Cardiac muscle cell (in vitro differentiated cells and primary cell): ENCODE data around the gene CALN1. TPM values are rescaled to one million over a fixed set of nuclear protein-coding genes. Genes with fewer than 3 reads are reported as not detected.

Experiments
- DNase-seq, 2 donors: peaks; one replicate each; pipeline versions ENCODE4 v3.0.0 to v3.0.0-alpha.2; 2010 to 2017; ENCODE audit warnings: low read depth in 1 of 2, low spot score in 1 of 2
- H3K27ac ChIP-seq: fragments of 200-600 bp; sonication (generic); 2 replicates; pipeline ENCODE4 v1.5.1; 2016
- H3K27me3 ChIP-seq: fragments of 200-600 bp; sonication (generic); 2 replicates; pipeline ENCODE4 v1.6.0; 2016; ENCODE audit warnings: control low read depth
- H3K36me3 ChIP-seq: fragments of 200-600 bp; sonication (generic); 2 replicates; pipeline ENCODE4 v1.5.1; 2016; ENCODE audit warnings: control low read depth
- H3K4me1 ChIP-seq: fragments of 200-600 bp; sonication (generic); 2 replicates; pipeline ENCODE4 v1.8.1; 2017; ENCODE audit warnings: low read depth, mild to moderate bottlenecking, mixed run types
- H3K4me3 ChIP-seq: fragments of 200-600 bp; sonication (generic); 2 replicates; pipeline ENCODE4 v1.5.1; 2016; ENCODE audit warnings: mild to moderate bottlenecking
- H3K9me3 ChIP-seq: fragments of 200-600 bp; sonication (generic); 2 replicates; pipeline ENCODE4 v1.5.1; 2017; ENCODE audit warnings: low read depth, mild to moderate bottlenecking, control low read depth
- polyA plus RNA-seq: library from polyadenylated mRNA; unstranded; fragments of >200 nt; fragmentation: Nextera tagmentation; extraction: Ambion mirVana; gene quantifications from 2 replicates; pipeline ENCODE4 v1.2.1, GENCODE V29; 2016
- total RNA-seq: library from RNA; depleted of rRNA; stranded (reverse); fragments of >200 nt; gene quantifications from 2 replicates; pipeline ENCODE4 v1.2.3, GENCODE V29; 2016
- TF ChIP-seq, protein P1 (sequence below): IDR thresholded peaks from 2 replicates; pipeline ENCODE4 v1.5.1; 2012; ENCODE audit warnings: low read depth, mild to moderate bottlenecking, low read length

Gene CALN1
- total and polyA plus RNA-seq, 2 experiments from 2014 or later: 0.03 to 0.18 TPM

DNA sequence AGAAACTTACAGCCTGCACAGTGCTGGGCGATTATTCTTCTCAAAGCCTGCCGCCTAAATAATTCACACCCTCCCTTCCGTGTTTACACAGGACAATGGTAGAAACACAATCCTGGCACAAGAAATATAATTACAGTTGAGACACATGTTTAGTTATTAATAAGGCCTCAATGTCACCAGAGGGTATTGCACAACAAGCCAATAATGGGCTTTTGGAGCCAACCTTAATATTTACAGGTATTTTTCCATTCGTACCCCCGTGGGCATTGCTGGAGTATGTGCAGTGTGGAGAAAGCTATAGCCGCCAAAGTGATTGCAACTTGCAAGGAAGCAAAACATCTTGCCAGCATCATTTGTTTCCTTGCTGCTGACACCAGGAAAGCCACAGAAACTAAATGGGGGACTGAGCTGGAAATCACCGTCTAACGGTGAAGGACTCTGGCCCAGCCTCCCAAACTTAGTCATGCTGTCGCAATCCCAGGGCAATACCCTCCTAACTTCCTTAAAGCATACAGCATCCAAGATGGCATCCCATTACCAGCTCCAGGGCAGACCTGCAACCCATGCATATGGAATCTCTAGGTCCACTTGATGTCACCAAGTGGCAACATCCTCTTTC, 8.6 kb downstream of the CALN1 start:
- DNase-seq: no peak
- H3K36me3 ChIP-seq: no peaks in the 10 kb centered on the region
- H3K4me1 ChIP-seq: no peaks in the 10 kb centered on the region
- TF ChIP-seq, protein P1, sequence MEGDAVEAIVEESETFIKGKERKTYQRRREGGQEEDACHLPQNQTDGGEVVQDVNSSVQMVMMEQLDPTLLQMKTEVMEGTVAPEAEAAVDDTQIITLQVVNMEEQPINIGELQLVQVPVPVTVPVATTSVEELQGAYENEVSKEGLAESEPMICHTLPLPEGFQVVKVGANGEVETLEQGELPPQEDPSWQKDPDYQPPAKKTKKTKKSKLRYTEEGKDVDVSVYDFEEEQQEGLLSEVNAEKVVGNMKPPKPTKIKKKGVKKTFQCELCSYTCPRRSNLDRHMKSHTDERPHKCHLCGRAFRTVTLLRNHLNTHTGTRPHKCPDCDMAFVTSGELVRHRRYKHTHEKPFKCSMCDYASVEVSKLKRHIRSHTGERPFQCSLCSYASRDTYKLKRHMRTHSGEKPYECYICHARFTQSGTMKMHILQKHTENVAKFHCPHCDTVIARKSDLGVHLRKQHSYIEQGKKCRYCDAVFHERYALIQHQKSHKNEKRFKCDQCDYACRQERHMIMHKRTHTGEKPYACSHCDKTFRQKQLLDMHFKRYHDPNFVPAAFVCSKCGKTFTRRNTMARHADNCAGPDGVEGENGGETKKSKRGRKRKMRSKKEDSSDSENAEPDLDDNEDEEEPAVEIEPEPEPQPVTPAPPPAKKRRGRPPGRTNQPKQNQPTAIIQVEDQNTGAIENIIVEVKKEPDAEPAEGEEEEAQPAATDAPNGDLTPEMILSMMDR: no peak
- no peaks in the 10 kb centered on the region for H3K27me3 ChIP-seq
- H3K4me3 ChIP-seq: no peak overlapping the region
- H3K27ac ChIP-seq: no peak overlapping the region
- no peaks in the 10 kb centered on the region for H3K9me3 ChIP-seq

DNA sequence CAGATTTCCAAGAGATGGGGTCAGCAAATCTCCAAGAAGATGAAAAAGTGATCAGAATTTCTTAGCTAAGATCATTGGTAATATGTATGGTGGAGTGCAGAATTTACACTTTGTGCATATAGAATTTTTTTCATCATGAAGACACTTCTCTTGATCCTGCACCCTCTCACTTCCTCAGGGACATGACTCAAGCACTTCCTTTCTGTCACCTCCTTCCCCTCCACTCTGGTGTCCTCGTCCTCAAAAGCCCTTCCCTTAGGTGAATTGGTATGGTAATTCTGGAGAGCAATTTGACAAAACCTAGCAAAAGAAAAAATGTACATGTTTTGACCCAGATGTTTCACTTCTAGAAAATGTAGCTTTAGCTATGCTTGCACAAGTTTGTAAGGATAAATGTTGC, 18.1 kb downstream of the CALN1 start:
- TF ChIP-seq, protein P1: no peak
- Histone ChIP-seq H3K27me3 (no peaks in the 10 kb centered on the region), H3K27ac (no peak overlapping the region), H3K4me3 (no peak overlapping the region), H3K9me3 (no peaks in the 10 kb centered on the region), H3K36me3 (no peaks in the 10 kb centered on the region), H3K4me1 (no peaks in the 10 kb centered on the region)
- DNase-seq: no peak

DNA sequence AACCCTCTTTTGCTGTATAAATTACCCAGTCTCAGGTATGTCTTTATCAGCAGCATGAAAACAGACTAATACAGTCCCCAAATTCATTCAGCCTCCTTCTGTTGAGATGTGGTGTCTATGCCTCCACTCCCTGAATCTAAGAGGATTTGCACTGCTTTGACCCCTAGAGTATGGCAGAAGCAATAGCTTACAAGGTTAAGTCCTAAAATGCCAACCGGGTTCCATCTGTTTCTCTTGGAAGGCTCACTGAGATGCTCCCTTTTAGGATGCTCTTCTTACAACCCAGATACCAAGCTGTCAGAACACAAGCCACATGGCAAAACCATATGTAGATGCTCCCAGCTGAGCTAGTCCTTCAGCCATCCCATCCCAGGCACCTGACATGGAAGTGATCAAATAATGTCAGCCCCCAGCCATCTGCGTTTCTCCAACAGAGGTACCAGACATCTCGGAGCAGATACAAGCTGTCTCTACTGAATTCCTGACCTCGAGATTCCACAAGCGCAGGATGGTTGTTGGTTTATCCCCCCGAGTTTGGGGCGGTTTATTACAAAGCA, 20.2 kb downstream of the CALN1 start:
- no peaks in the 10 kb centered on the region for H3K4me1 ChIP-seq
- H3K36me3 ChIP-seq: no peaks in the 10 kb centered on the region
- TF ChIP-seq, protein P1: no peak
- H3K4me3 ChIP-seq: no peak overlapping the region
- H3K9me3 ChIP-seq: no peaks in the 10 kb centered on the region
- no peak for DNase-seq
- no peak overlapping the region for H3K27ac ChIP-seq
- no peaks in the 10 kb centered on the region for H3K27me3 ChIP-seq

DNA sequence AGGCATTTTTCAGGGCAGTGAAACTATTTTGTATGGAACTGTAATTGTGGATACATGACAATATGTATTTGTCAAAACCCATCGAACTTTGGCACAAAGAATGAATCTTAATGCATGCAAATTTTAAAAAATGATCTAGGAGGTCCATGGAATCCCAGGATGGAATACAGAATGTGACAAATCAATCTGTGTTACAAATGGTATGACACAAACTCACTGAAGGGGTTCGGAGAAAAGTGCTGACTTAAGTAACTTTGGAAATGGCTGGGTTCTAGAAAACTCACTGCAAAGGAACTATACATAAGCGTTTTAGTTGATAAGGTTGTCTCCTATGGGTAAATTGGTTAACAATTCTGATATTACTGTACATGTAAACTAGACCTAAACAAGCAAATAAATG, 26.0 kb downstream of the CALN1 start:
- H3K27me3 ChIP-seq: no peaks in the 10 kb centered on the region
- no peaks in the 10 kb centered on the region for H3K4me1 ChIP-seq
- no peak overlapping the region for H3K4me3 ChIP-seq
- TF ChIP-seq, protein P1: no peak
- H3K9me3 ChIP-seq: no peaks in the 10 kb centered on the region
- DNase-seq: no peak
- no peak overlapping the region for H3K27ac ChIP-seq
- H3K36me3 ChIP-seq: no peaks in the 10 kb centered on the region

DNA sequence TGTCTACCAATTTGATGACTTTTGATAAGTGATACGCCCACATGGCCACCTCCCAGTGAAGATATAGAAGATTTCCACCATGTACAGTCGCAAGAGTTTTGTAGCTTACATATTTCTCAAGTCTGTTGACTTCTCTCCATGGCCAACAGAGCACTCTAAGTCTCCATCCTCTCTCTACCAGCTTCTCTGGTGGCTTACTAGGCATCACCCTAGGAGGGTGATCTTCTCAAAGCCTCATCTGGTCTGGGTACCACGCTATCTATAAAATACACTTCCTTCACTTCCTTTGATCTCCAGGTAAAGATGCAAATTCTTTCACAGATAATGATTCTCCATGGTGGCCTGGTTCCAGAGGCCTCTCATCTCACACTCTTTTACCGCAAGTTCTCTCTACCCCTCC, 49.9 kb downstream of the CALN1 start:
- TF ChIP-seq, protein P1: no peak
- no peak overlapping the region for H3K4me3 ChIP-seq
- H3K36me3 ChIP-seq: no peaks in the 10 kb centered on the region

More for the DNA sequence above, 49.9 kb downstream of the CALN1 start:
- no peaks in the 10 kb centered on the region for H3K4me1 ChIP-seq
- H3K27ac ChIP-seq: no peak overlapping the region
- no peak for DNase-seq
- no peaks in the 10 kb centered on the region for H3K9me3 ChIP-seq
- peaks cover 5% of the 10 kb centered on the region for H3K27me3 ChIP-seq
